Stimulated activated CD8-positive, alpha-beta memory T cell treated with anti-CD3 and anti-CD28 coated beads, Interleukin-12 subunit alpha, Interleukin-12 subunit beta, amount 100 ng/mL, for 24 hours (primary cell): ENCODE measurements around the gene PLPP3.

Source experiments
- DNase-seq: peaks from one replicate; pipeline ENCODE4 v3.0.0-alpha.2; 2020; ENCODE audit errors: extremely low read depth

PLPP3 gene

GRCh38 chr1:56547977-56548376, 31.4 kb downstream of the PLPP3 start:
- no peak for DNase-seq

- DNase-seq, result no peak
Observed at GRCh38 chr1:56547473-56547872, 31.9 kb downstream of the PLPP3 start.

- no peak for DNase-seq
Observed at GRCh38 chr1:56545711-56546110, 33.7 kb downstream of the PLPP3 start.

- no peak for DNase-seq
Observed at GRCh38 chr1:56543783-56544612, 35.4 kb downstream of the PLPP3 start.

GRCh38 chr1:56542651-56543050, 36.7 kb downstream of the PLPP3 start:
- no peak for DNase-seq

GRCh38 chr1:56541408-56541807, 38.0 kb downstream of the PLPP3 start:
- no peak for DNase-seq

- no peak for DNase-seq
Observed at GRCh38 chr1:56540467-56540866, 38.9 kb downstream of the PLPP3 start.

GRCh38 chr1:56539520-56539931, 39.8 kb downstream of the PLPP3 start:
- no peak for DNase-seq

- DNase-seq, result no peak
Observed at GRCh38 chr1:56538532-56538931, 40.8 kb downstream of the PLPP3 start.

GRCh38 chr1:56537660-56538059, 41.7 kb downstream of the PLPP3 start:
- DNase-seq, result no peak

GRCh38 chr1:56535939-56536338, 43.4 kb downstream of the PLPP3 start:
- DNase-seq, result no peak

GRCh38 chr1:56535362-56535761, 44.0 kb downstream of the PLPP3 start:
- DNase-seq, result no peak

GRCh38 chr1:56534130-56534651, 45.2 kb downstream of the PLPP3 start:
- no peak for DNase-seq

- no peak for DNase-seq
Observed at GRCh38 chr1:56533621-56534020, 45.7 kb downstream of the PLPP3 start.

GRCh38 chr1:56533197-56533596, 46.2 kb downstream of the PLPP3 start:
- no peak for DNase-seq

- no peak for DNase-seq
Observed at GRCh38 chr1:56532350-56532683, 47.0 kb downstream of the PLPP3 start.

- no peak for DNase-seq
Observed at GRCh38 chr1:56531624-56532349, 47.6 kb downstream of the PLPP3 start.

- no peak for DNase-seq
Observed at GRCh38 chr1:56529801-56530200, 49.6 kb downstream of the PLPP3 start.

- no peak for DNase-seq
Observed at GRCh38 chr1:56527548-56528302, 51.6 kb downstream of the PLPP3 start.

- DNase-seq, result no peak
Observed at GRCh38 chr1:56526571-56527174, 52.7 kb downstream of the PLPP3 start.

GRCh38 chr1:56525489-56526041, 53.8 kb downstream of the PLPP3 start:
- no peak for DNase-seq

- DNase-seq, result no peak
Observed at GRCh38 chr1:56524263-56524662, 55.1 kb downstream of the PLPP3 start.
